Esophagus squamous epithelium (tissue), 4 donors: ENCODE measurements around the gene PRKG1.

Source experiments
- CTCF ChIP-seq, 6 experiments: fragments of 450-650 bp in 4 of 6; fragments of 200-600 bp in 2 of 6; sonication (generic) in 2 of 6; IDR thresholded peaks; one replicate each; pipeline ENCODE4 v1.5.1; 2016 to 2019; ENCODE audit warnings: antibody characterized with exemption in 6 of 6, mild to moderate bottlenecking in 4 of 6, moderate library complexity in 4 of 6
- POLR2A ChIP-seq, 4 donors: fragments of 450-650 bp; IDR thresholded peaks; one replicate each; pipeline ENCODE4 v1.6.1; 2017; ENCODE audit warnings: antibody characterized with exemption in 4 of 4, mild to moderate bottlenecking in 4 of 4, moderate library complexity in 3 of 4

- TF ChIP-seq CTCF (IDR thresholded peaks at IDR 0.05) (no peak), POLR2A (IDR thresholded peaks at IDR 0.05) (no peak)
These were observed 545.1 kb downstream of the PRKG1 start for GRCh38 chr10:51619365-51619764.
